Fibroblast of lung (primary cell): ENCODE measurements around the gene VGF. TPM values are rescaled to one million over a fixed set of nuclear protein-coding genes. Genes with fewer than 3 reads are reported as not detected.

Experiments
- DNase-seq, 2 donors: peaks; one replicate each; pipeline versions ENCODE4 v3.0.0 to v3.0.0-alpha.2; 2010; ENCODE audit warnings: low read depth in 2 of 2
- H2AFZ ChIP-seq: 2 replicates; pipeline ENCODE4 v1.5.1; 2012; ENCODE audit warnings: low read length, control low read depth, inconsistent platforms
- H3K27ac ChIP-seq: 2 replicates; pipeline ENCODE4 v1.5.1; 2011; ENCODE audit warnings: low read length, control low read depth; ENCODE audit not compliant: insufficient read depth
- H3K27me3 ChIP-seq: 2 replicates; pipeline ENCODE4 v1.5.1; 2011; ENCODE audit warnings: mild to moderate bottlenecking, low read length; ENCODE audit not compliant: control insufficient read depth, insufficient read depth
- H3K36me3 ChIP-seq: 2 replicates; pipeline ENCODE4 v1.5.1; 2011; ENCODE audit warnings: low read length; ENCODE audit not compliant: control insufficient read depth, insufficient read depth
- H3K4me1 ChIP-seq: 2 replicates; pipeline ENCODE4 v1.5.1; 2011; ENCODE audit warnings: low read length; ENCODE audit not compliant: control insufficient read depth, insufficient read depth; ENCODE audit errors: extremely low read depth
- H3K4me2 ChIP-seq: 2 replicates; pipeline ENCODE4 v1.5.1; 2011; ENCODE audit warnings: low read length, control low read depth; ENCODE audit not compliant: insufficient read depth; ENCODE audit errors: extremely low read depth
- H3K4me3 ChIP-seq, 4 experiments: fragments of 200-600 bp in 1 of 4; sonication (generic) in 1 of 4; replicated peaks in 1 of 4; 2 replicates each; pipeline ENCODE4 v1.5.1; 2011 to 2016; ENCODE audit warnings: low read length in 4 of 4, low read depth in 3 of 4, mild to moderate bottlenecking in 3 of 4, control low read depth in 2 of 4, inconsistent platforms in 1 of 4, mixed read lengths in 1 of 4; ENCODE audit not compliant: insufficient read depth in 1 of 4; ENCODE audit errors: control extremely low read depth in 1 of 4
- H3K79me2 ChIP-seq: 2 replicates; pipeline ENCODE4 v1.5.1; 2012; ENCODE audit warnings: mild to moderate bottlenecking, low read length, inconsistent platforms; ENCODE audit not compliant: control insufficient read depth, insufficient read depth
- H3K9ac ChIP-seq: 2 replicates; pipeline ENCODE4 v1.5.1; 2011; ENCODE audit warnings: mild to moderate bottlenecking, low read length, control low read depth; ENCODE audit not compliant: insufficient read depth
- H3K9me3 ChIP-seq: 2 replicates; pipeline ENCODE4 v1.5.1; 2012; ENCODE audit warnings: low read depth, low read length; ENCODE audit not compliant: control insufficient read depth, insufficient read depth
- H4K20me1 ChIP-seq: 2 replicates; pipeline ENCODE4 v1.5.1; 2011; ENCODE audit warnings: low read length; ENCODE audit not compliant: control insufficient read depth, insufficient read depth; ENCODE audit errors: extremely low read depth
- CTCF ChIP-seq, 2 donors: IDR thresholded peaks in 1 of 2; conservative IDR thresholded peaks in 1 of 2; 1 replicate in 1 of 2; 2 replicates in 1 of 2; pipeline ENCODE4 v1.5.1; 2011 to 2012; ENCODE audit warnings: low read length in 2 of 2, control low read depth in 1 of 2, inconsistent platforms in 1 of 2, low read depth in 1 of 2, mild to moderate bottlenecking in 1 of 2
- EZH2 ChIP-seq: IDR thresholded peaks from 2 replicates; pipeline ENCODE4 v1.5.1; 2012; ENCODE audit warnings: low read length, control low read depth, mild to moderate bottlenecking; ENCODE audit errors: missing control alignments
- polyA plus RNA-seq, 2 donors: library from polyadenylated mRNA; depleted of rRNA in 1 of 2; stranded (reverse) in 1 of 2; unstranded in 1 of 2; fragments of >200 nt; gene quantifications; 2 replicates each; pipeline ENCODE4 v1.2.1, GENCODE V29; 2011 to 2012; ENCODE audit warnings: missing spikeins in 1 of 2
- total RNA-seq: library from RNA; depleted of rRNA; stranded (reverse); fragments of >200 nt; gene quantifications from 2 replicates; pipeline ENCODE4 v1.2.1, GENCODE V29; 2014

The VGF gene
- total and polyA plus RNA-seq, 2 donors (not counting 1 experiment from before 2014, with no cell fraction given): 0.66 TPM; not detected in 1

- Histone ChIP-seq H2AFZ (no peak overlapping the region), H3K36me3 (peaks cover 20% of the 10 kb centered on the region), H3K4me2 (no peak overlapping the region), H3K9ac (no peak overlapping the region), H3K27ac (no peak overlapping the region), H3K9me3 (no peaks in the 10 kb centered on the region), H3K4me1 (peaks cover 6% of the 10 kb centered on the region), H4K20me1 (no peaks in the 10 kb centered on the region), H3K79me2 (peaks cover 3% of the 10 kb centered on the region), H3K27me3 (peaks cover 9% of the 10 kb centered on the region), H3K4me3 (no peak overlapping the region)
- TF ChIP-seq EZH2 (no peak), CTCF (conservative IDR thresholded peaks at IDR 0.05 in 1 of 2, IDR thresholded peaks at IDR 0.05 in 1 of 2; ENCODE audit: low read depth in 1 of 2, low read length in 2 of 2) (no peak)
- no peak for DNase-seq
Measured at GRCh38 chr7:101160910-101161309, 4.5 kb downstream of the VGF start.

GRCh38 chr7:101159696-101160674 is 5.4 kb downstream of the VGF start:
- Histone ChIP-seq H3K4me3 (no peak overlapping the region), H3K4me2 (no peak overlapping the region), H3K4me1 (peaks cover 7% of the 10 kb centered on the region), H2AFZ (no peak overlapping the region), H3K36me3 (peaks cover 20% of the 10 kb centered on the region), H3K9me3 (no peaks in the 10 kb centered on the region), H3K9ac (no peak overlapping the region), H3K27me3 (peaks cover 6% of the 10 kb centered on the region), H4K20me1 (no peaks in the 10 kb centered on the region), H3K27ac (no peak overlapping the region), H3K79me2 (peaks cover 11% of the 10 kb centered on the region)
- DNase-seq: peak in 1 of 2 donors; percentile 38
- no peak for TF ChIP-seq CTCF (conservative IDR thresholded peaks at IDR 0.05 in 1 of 2, IDR thresholded peaks at IDR 0.05 in 1 of 2; ENCODE audit: low read depth in 1 of 2, low read length in 2 of 2)
- no peak for TF ChIP-seq EZH2

- no peak overlapping the region for H3K27ac ChIP-seq
- H3K9ac ChIP-seq: no peak overlapping the region
- H3K36me3 ChIP-seq: peaks cover 20% of the 10 kb centered on the region
- DNase-seq: no peak
- peaks cover 11% of the 10 kb centered on the region for H3K79me2 ChIP-seq
- no peak overlapping the region for H3K4me3 ChIP-seq
- no peaks in the 10 kb centered on the region for H4K20me1 ChIP-seq
- no peaks in the 10 kb centered on the region for H3K9me3 ChIP-seq
- no peak overlapping the region for H3K4me2 ChIP-seq
- TF ChIP-seq EZH2: no peak
- no peak for TF ChIP-seq CTCF (conservative IDR thresholded peaks at IDR 0.05 in 1 of 2, IDR thresholded peaks at IDR 0.05 in 1 of 2; ENCODE audit: low read depth in 1 of 2, low read length in 2 of 2)
- no peak overlapping the region for H2AFZ ChIP-seq
- H3K4me1 ChIP-seq: peaks cover 7% of the 10 kb centered on the region
- no peaks in the 10 kb centered on the region for H3K27me3 ChIP-seq
Measured at GRCh38 chr7:101156866-101157589, 8.3 kb downstream of the VGF start.
